WERI-Rb-1 (cell line): ENCODE results near the gene MAMDC2.

Source experiments
- DNase-seq: peaks from one replicate; pipeline ENCODE4 v3.0.0-alpha.2; 2020
- H3K27ac ChIP-seq: fragments of 250-450 bp; sonication (Bioruptor Pico); 2 replicates; pipeline ENCODE4 v1.5.1; 2020; ENCODE audit warnings: mild to moderate bottlenecking, moderate library complexity
- H3K27me3 ChIP-seq: fragments of 250-450 bp; sonication (Bioruptor Pico); 2 replicates; pipeline ENCODE4 v1.5.1; 2021; ENCODE audit warnings: mild to moderate bottlenecking, low read depth, moderate library complexity; ENCODE audit not compliant: insufficient read depth, severe bottlenecking
- H3K36me3 ChIP-seq: fragments of 250-450 bp; sonication (Bioruptor Pico); 2 replicates; pipeline ENCODE4 v1.5.1; 2020; ENCODE audit warnings: mild to moderate bottlenecking, moderate library complexity
- H3K4me3 ChIP-seq: 2 replicates; pipeline ENCODE4 v1.5.1; 2011; ENCODE audit warnings: low read depth, mild to moderate bottlenecking, control low read depth, low read length
- H3K9me3 ChIP-seq: fragments of 250-450 bp; sonication (Bioruptor Pico); 2 replicates; pipeline ENCODE4 v1.5.1; 2021; ENCODE audit warnings: mild to moderate bottlenecking, moderate library complexity; ENCODE audit not compliant: severe bottlenecking
- CTCF ChIP-seq: IDR thresholded peaks from 2 replicates; pipeline ENCODE4 v1.5.1; 2011; ENCODE audit warnings: low read depth, mild to moderate bottlenecking, control low read depth, inconsistent platforms, low read length

MAMDC2 gene

GRCh38 chr9:70255486-70255885 lies 211.8 kb downstream of the MAMDC2 start:
- no peak for DNase-seq
- Histone ChIP-seq H3K36me3 (peaks cover 8% of the 10 kb centered on the region), H3K27ac (no peak overlapping the region), H3K4me3 (no peak overlapping the region), H3K27me3 (no peaks in the 10 kb centered on the region), H3K9me3 (no peaks in the 10 kb centered on the region)
- TF ChIP-seq CTCF = no peak

GRCh38 chr9:70256123-70256551 lies 212.5 kb downstream of the MAMDC2 start:
- Histone ChIP-seq H3K36me3 (peaks cover 14% of the 10 kb centered on the region), H3K4me3 (no peak overlapping the region), H3K9me3 (no peaks in the 10 kb centered on the region), H3K27ac (no peak overlapping the region; the same call in 1 of the 2 replicates), H3K27me3 (no peaks in the 10 kb centered on the region)
- no peak for TF ChIP-seq CTCF
- no peak for DNase-seq

- DNase-seq = no peak
- peak overlapping the region; percentile 79 for H3K4me3 ChIP-seq
- H3K27ac ChIP-seq = peak overlapping the region; percentile 92
- H3K36me3 ChIP-seq = peaks cover 28% of the 10 kb centered on the region
- TF ChIP-seq CTCF = no peak
- H3K9me3 ChIP-seq = no peaks in the 10 kb centered on the region
- no peaks in the 10 kb centered on the region for H3K27me3 ChIP-seq
Observed at GRCh38 chr9:70257502-70257901, 213.9 kb downstream of the MAMDC2 start.

GRCh38 chr9:70257991-70258691 lies 214.5 kb downstream of the MAMDC2 start:
- H3K27me3 ChIP-seq = no peaks in the 10 kb centered on the region
- TF ChIP-seq CTCF = no peak
- peaks cover 33% of the 10 kb centered on the region for H3K36me3 ChIP-seq
- peak overlapping the region; percentile 92 for H3K27ac ChIP-seq
- peak overlapping the region; percentile 79 for H3K4me3 ChIP-seq
- peak; percentile 59 for DNase-seq
- H3K9me3 ChIP-seq = no peaks in the 10 kb centered on the region

- no peaks in the 10 kb centered on the region for H3K27me3 ChIP-seq
- no peaks in the 10 kb centered on the region for H3K9me3 ChIP-seq
- H3K4me3 ChIP-seq = peak within 1 kb of the TSS; percentile 79
- peak within 1 kb of the TSS; percentile 92 for H3K27ac ChIP-seq
- no peak for TF ChIP-seq CTCF
- DNase-seq = peak; percentile 90
- H3K36me3 ChIP-seq = peaks cover 36% of the 10 kb centered on the region
Observed at GRCh38 chr9:70258692-70259511, 215.3 kb downstream of the MAMDC2 start, which contains the start of gene SMC5. Gene SMC5, plus strand, starts transcription at chr9:70258978. Its CDS starts 101 bp downstream, at chr9:70259079.
